SKM-1 (cell line): ENCODE measurements around the gene CCM2.
A peak's percentile ranks its signal among the peaks of the same experiment; 100 is the strongest.
"Not testable (repeated sequence)": the region's sequence is repeated elsewhere in the genome, so short reads cannot be mapped to it uniquely, and the experiment has no call there.

Source experiments
- DNase-seq: peaks from one replicate; lab custom pipeline; 2025; ENCODE audit not compliant: unreplicated experiment; lab: John Stamatoyannopoulos, UW

Gene CCM2

DNA sequence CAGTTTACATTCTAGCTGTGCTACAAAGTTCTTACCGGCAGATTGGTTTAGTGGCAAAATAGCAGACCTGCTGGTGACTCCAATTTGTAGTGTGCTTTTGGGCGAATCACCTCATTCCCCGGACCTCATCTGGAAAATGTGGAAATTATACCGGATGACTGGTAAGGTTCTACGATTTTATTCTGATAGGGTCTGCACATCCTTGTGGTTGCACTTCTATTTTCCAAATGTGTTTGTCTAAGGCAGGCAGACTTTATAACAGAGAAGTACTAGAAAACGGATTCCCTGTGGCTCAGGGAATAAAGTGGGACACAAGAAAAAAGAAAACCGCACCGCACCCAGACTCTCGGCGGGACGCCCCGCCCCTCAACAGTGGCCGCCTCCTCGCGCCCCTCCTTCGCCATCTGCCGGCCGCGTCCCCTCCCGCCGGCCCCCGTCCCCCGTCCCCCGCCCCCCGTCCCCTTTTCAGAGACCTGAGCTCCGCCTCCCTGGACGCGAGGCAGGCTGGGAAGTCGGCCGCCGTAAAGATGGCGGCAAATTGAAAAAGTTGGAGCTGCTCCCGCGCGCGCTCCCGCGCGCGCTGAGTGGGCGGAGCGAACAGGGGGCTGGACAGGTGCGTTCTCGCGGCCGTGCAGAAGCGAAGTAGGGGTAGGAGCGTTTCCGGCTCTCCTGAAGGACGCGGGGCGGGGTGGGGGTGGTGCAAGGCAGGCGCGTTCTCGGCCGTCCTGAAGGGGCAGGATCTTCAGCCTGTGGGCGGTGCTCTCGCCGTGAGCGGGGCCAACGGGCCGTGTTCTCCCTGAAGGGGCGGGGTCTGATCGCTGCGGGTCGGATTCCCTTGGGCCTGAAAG, 532 bp upstream of the CCM2 start:
- peak; percentile 95 for DNase-seq

DNA sequence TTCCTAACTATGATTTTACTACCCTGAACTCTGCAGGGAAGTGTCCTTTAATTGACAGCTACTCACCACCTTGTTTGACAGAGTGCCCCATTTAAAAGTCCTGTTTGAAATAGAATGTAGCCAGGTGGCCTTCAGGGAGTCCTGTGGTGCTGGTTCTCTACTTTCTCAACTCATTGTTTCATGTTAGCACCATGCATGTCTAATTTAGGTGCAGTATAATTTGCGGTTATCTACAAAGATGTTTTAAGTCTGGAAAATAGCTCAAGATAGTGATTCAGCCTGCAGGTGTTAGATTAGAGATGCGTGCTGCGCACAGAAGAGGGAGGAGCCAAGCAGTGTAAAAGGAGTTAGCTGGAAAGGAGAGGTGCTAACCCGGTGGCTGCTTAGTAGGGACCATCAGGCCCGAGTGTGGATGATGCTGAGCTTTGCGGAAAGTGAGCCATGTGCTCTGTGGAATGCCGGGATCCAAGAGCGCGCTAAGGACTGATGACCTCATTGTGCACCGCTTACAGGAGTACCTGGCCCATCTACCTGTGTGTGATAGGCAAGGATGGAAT, 1.2 kb downstream of the CCM2 start:
- DNase-seq, result no peak

DNA sequence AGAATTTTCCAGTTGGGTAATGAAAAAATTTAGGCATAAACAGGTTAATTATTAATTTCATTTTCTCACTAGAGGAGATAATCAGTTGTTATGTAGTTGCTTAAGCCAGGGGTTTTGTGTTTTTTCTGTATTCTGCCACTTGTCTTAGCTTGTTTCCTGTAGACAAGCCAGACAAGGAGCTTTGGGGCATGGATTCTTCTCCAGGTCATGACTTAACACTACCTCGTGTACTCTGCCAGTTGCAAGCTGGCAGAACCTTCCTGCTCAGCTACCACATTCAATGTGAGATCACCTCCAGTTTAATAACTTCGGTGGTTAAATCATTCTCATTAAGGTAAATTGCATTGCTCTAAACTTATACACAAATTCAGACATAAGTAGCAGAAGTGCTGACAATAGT, 1.8 kb downstream of the CCM2 start:
- DNase-seq, result no peak

DNA sequence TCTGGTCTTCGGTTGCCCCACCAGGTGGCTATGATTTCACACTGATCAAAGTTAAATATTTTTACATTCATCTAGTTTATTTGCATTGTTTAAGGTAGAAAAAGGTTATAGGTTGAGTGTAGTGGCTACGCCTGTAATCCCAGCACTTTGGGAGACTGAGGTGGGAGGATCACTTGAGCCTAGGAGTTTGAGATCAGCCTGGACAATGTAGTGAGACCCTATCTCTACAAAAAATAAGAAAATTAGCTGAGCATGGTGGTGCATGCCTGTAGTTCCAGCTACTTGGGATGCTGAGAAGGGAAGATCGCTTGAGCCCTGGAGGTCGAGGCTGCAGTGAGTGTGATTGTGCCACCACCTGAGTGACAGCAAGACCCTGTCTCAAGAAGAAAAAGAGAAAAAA, 3.8 kb downstream of the CCM2 start:
- DNase-seq, result no peak

DNA sequence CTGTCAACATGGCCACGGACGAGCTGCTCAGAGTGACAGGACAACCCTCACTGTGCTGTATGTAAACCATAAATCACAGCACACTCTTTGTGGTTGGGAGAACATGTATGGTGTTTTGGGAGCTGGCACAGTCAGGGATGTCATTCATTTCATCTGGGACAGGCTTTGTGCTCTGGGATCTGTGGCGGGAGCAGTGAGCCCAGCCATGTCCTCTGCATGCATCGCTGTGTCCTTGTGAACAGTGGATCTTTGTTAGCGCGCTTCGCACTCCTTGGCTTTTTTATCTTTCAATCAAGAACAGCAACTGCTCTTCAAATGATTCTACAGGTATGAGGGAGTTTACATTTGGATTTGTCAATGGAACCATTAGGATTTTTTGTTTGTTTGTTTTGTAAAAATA, 7.1 kb downstream of the CCM2 start:
- DNase-seq, result no peak

DNA sequence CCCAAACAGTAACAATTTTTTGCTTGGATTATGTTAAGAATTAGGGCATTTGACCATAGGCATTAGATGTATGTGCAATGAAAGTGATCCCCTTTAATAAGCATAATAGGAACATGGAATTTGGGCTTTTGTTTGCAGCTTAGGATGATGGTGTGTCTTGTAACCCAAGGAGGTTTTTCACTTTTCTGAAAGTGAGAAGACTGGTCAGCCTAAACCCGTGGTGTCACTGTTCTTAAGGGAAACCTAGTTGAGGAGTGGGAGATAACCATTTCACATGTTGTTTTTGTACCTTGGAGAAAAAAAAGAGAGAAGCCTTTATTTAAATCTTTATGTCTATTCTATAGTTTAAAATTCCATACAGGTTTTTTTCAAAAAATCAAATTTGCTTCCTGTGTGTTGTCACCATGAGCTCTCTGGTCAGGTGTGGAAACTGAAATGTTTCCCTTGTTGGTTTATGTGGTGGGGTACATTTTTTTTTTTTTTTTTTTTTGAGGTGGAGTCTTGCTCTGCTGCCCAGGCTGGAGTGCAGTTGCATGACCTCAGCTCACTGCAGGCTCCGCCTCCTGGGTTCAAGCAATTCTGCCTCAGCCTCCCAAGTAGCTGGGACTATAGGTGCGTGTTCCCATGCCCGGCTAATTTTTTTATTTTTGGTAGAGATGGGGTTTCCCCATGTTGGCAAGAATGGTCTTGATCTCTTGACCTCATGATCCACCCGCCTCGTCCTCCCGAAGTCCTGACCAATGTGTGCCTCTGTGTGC, 7.7 kb downstream of the CCM2 start:
- DNase-seq, result no peak

DNA sequence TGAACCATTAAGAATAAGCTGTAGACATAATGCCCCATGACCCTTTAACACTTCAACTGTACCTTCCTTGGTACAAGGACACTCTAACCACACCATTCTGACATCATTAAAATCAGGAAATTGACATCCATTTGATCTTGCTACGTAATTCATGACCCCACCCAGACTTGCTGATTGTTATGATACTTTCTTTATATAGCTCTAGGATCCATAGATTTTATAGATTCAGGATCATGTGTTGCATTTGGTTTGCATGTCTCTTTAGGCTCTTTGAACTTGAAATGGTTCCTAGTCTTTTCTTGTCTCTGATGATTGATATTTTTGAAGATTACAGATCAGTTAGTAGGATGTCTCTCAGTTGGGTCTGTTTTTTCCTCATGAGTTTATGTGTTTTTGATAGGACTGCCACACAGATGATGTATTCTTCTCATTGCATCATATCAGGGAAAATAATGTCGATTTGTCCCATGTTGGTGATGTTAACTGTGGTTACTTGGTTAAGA, 13.5 kb downstream of the CCM2 start:
- no peak for DNase-seq

DNA sequence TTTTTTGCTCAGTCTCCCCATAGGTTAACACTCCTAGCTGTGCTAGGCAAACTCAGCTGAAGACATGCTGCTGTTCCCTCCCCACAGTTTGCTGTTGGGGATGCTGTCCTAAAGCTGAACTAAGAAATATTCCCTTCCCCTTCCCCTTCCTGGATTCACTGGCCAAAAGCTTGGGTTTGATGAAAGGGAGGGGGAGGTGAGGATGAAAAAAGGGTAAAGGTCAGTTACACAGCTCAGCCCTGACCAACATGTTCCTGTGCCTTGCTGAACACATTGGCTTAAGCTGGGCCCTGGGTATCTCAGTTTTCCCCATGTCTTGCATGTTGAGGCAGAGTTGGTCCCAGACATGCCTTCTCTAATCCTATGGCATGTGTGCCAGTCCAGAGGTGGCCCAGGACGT, 15.3 kb downstream of the CCM2 start:
- no peak for DNase-seq

DNA sequence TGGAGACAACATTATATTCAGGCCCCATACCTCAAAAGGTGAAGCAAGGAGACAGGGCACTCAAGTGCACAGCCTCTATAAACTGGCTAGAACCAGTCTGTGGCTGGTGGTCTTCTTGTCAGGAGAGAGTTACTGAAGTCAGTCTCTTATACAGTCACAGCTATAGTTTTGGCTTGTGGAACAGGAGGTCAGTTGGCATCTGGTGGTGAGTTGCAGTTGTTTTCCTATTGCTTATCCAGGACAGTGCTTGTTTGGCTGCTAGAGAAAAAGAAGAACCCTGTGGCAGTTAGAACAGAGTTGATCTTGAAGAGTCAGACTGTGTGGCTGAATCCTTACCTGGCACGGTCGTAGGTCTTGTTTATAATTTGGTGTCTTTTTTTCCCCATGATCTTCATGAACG, 17.3 kb downstream of the CCM2 start:
- no peak for DNase-seq

DNA sequence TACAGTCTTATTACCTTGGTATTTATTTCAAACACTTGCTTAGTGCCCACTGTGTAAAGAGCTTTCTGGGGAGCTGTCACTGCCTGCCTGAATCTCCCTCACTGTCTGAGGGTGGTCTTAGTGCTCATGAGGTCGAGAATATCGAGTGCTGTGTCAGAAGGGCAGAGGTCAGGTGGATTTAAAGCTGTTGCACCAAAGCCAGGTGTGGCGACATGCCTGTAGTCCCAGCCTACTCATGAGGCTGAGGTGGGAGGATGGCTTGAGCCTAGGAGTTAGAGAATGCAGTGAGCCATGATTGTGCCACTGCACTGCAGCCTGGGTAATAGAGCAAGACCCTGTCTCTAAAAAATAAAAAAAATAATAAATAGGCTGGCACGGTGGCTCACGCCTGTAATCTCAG, 20.9 kb downstream of the CCM2 start:
- no peak for DNase-seq

DNA sequence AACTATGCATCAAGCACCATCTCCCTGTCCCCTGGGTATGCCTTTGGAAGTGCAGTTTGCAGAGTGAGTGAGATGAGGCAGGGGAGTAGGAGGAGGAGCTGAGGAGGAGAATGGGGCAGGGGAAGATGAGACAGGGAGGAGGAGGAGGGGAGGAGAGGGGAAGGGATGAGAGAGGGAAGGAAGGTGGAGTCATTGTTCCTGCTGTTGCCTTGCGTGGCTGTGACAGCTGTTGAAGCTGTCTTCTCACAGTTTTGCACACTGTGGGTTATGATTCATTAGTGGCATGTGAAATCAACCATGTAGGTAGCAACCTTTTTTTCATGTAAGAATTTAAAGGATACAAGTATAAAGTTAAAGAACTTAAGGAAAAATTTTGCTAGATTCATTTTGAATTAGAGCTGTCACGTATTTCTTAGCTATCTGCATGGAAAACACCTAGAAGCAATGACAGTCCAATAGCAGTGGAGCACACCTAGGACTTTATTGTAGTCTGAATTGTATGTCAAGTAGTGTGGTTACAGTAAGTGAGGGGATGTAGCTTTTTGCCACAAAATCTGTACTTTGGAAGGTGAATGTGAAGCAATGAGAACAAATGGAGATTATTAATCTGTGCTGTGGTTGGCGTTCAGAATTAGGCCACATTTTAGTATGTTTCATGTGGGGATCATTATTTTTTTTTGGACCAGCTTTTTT, 21.7 kb downstream of the CCM2 start:
- DNase-seq, result no peak

DNA sequence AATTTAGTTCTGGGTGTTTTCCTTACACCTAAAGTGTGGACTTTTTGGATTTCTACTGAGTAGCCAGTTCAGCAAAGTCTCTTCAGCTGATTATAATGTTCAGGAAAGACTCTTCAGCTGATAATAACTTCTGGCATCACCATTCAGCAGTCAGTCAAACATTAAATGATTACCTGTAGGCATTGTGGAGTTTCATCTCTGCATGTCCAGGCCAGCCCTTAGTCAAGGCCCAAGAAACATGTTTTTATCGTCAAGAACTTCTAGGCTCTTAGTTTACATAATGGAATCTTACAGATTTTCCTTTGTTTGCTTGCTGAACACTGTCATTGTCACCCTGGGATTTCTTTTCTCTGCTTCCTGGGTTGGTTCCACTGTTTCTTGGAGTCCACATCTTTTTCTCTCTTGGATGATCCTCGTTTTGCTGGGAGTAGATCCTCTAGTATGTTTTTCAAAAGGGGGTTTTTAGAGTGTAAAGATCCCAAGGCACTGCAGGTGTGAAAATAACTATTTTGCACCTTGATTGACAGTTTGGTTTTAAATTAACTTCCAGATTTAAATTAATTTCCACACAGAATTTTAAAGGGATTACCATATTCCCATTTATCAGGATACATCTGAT, 24.2 kb downstream of the CCM2 start:
- no peak for DNase-seq

DNA sequence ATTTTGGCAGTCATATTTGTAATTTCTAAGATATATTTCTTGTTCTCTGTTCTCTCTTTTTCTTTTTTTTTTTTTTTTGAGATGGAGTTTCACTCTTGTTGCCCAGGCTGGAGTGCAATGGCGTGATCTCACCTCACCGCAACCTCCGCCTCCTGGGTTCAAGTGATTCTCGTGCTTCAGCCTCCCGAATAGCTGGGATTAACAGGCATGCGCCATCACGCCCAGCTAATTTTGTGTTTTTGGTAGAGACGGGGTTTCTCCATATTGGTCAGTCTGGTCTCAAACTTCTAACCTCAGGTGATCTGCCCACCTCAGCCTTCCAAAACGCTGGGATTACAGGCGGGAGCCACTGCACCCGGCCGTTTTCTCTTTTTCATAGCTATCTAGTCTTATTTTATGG, 25.5 kb downstream of the CCM2 start:
- DNase-seq, result not testable (repeated sequence)

DNA sequence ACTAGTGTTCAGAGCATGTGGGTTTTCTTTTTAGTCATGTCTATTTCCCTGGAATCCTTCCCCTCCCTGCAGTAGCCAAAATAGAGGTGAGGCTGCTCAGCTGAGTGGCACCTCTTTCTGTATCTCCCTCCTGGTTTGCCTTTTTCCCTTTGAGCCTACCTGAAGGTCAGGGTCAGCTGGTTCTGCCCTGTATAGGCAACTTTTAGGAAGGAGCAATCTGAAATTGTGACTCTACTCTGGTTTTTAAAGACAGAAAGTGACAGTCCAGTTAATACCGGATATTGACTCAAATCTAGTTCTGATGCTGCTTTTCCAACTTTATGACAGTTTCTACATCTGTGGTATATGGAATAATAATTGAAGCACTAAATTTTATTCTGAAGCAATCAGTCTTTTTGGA, 26.0 kb downstream of the CCM2 start:
- no peak for DNase-seq

DNA sequence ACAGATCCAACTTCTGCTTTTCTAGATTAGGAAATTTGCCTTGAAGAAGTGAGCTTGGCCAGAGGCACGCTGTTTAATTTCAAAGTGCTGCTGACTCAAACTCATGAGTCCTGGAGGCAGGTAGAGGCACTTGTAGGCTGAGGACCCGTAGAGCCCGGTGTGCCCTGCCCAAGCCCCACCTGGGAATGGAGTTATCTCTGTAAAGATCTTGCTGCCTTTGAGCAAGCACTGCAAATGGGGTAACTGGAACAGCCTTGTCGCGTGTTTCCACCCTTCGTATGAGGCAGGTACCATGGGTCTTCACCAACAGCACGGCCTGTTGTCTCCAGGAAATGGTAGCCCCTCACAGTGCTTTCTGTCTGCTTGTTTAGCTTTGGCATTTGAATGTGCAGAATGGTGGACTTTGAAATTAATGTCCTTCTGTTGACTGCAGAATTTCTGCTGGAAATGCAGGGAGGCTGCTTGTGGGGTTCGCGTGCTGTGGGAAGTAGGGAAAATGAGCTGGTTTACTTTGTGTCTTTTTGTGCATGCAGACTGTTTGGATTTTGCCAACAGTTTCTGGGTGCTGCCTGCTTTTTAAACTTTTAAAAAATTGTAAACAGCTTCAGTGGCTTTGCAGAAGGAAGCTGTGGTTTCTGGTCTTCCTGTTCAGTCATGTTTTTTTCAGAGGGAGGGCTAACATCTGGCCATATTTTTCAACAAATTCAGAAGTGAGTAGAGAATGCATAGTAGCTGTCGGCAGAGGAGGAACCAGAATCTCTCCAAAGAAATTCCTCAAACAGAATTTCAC, 27.2 kb downstream of the CCM2 start:
- DNase-seq, result peak; percentile 79

DNA sequence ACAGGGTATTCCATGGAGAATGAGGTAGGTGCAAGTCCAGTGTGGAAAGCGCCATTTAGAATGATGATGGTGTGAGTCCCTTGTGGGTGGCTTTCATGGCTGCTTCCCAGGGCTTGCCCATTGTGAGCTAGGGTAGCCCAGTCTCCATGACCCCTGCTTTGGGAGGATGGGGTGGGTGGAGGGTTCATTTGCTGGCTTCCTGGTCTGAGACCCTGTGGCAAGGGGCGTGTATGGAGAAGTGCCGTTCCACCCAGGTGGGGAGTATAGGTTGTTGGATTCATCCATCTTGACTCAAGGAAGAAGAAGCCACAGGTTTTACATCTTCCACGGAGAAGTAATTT, 27.7 kb downstream of the CCM2 start:
- DNase-seq, result no peak

DNA sequence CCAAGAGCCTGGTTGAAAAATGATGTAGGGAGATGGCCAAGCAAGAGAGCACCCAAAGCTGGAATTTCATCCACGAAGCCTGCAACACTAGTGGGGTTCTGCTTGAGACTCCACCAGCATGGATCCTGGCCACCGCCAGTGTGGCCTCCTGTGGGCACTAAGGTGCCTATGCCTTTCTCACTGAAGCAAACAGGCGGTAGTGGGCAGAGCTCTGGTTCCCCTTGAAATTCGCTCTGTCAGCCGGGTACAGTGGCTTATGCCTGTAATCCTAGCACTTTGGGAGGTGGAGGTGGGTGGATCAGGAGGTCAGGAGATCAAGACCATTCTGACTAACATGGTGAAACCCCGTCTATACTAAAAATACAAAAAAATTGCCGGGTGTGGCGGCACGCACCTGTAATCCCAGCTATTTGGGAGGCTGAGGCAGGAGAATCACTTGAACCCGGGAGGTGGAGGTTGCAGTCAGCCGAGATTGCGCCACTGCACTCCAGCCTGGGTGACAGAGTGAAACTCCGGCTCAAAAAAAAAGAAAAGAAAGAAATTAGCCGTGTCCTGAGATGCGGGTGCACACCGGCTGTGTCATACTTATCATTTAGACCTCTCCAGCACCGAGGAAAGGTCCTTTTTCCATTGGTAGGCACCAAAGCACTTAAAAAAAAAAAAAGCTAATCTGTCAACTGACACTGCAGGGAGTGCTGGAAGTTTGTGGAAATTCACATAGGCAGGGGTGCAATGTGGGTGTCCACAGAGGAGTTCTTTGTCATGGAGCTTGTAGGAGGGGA, 28.3 kb downstream of the CCM2 start:
- DNase-seq, result no peak

DNA sequence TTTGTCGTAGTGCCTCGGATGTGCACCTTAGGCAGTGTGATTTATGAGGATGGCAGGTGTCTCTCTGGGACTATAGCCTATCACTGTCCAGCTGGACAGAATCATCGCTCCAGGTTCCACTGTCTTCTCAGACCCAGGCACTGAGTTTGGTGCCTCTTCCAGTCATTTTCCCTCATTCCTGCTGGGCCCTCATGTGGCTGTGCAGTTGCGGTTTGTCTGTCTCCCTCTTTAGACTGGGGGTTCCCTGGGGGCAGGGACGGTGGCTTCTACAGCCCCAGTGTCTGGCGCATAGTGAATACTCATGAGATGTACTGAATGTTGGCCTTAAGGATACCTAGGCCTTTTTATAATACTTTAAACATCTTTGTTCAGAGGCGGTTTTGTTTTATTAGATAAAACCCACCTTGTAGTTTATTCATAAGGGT, 28.9 kb downstream of the CCM2 start:
- no peak for DNase-seq

DNA sequence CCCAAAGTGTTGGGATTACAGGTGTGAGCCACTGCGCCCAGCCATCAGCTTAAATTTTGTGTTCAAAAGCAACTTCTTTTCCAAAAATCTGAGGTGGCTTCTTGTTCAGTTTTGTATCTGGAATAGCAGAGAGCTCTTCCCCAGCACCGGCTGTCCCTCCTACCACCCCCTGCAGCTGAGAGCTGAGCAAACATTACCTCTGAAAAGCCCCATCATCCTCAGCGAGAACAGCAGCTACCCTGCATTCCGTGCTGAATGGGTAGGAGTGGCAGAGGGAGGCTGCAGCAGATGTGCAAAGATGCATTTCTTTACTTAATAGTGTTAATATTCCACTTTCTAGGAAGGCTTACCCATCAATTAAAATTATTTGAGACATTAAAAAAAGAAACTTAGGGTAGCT, 31.8 kb downstream of the CCM2 start:
- DNase-seq, result no peak

DNA sequence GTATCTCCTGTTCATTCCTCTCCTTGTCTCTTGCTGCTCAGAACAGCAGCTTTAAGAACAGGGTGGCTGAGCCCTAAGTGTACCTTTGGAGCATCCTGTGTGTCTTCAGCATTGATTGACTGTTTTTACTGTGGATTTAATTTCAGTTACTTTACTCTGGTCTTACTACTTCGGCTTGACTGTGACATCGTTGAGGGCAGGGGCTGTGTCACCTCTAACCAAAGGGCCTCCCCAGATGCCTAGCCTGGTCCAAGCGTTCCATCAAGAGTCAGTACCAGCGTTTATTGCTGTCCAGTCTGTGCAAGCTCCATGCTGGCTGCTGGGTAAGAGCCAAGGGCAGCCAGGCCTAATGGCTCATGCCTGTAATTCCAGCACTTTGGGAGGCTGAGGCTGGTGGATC, 32.4 kb downstream of the CCM2 start:
- DNase-seq, result no peak
